ENCODE results near the gene TMEM168. TPM values are rescaled to one million over a fixed set of nuclear protein-coding genes. Genes with fewer than 3 reads are reported as not detected.

TMEM168 gene
- total RNA-seq, 1 donor from 2014 or later = 24.9 TPM

- Histone ChIP-seq H3K27ac (no peak overlapping the region), H3K27me3 (ENCODE audit: low read depth) (no peaks in the 10 kb centered on the region), H3K4me3 (no peak overlapping the region), H3K9me3 (no peaks in the 10 kb centered on the region), H3K4me1 (no peaks in the 10 kb centered on the region), H3K36me3 (no peaks in the 10 kb centered on the region)
- intact Hi-C loops (cut with DNase I) = no loop called here
- no peak for ATAC-seq
- no peak for TF ChIP-seq CTCF (IDR thresholded peaks at IDR 0.05)
- no peak for DNase-seq
These were observed 25.1 kb downstream of the TMEM168 start for GRCh38 chr7:112765105-112765504.

- intact Hi-C loops (cut with DNase I) = no loop called here
- DNase-seq (no peak), ATAC-seq (no peak)
- no peak for TF ChIP-seq CTCF (IDR thresholded peaks at IDR 0.05)
- Histone ChIP-seq H3K4me1 (no peaks in the 10 kb centered on the region), H3K9me3 (no peaks in the 10 kb centered on the region), H3K4me3 (no peak overlapping the region), H3K36me3 (no peaks in the 10 kb centered on the region), H3K27ac (no peak overlapping the region), H3K27me3 (ENCODE audit: low read depth) (no peaks in the 10 kb centered on the region)
These were observed 26.2 kb downstream of the TMEM168 start for GRCh38 chr7:112763996-112764395.

GRCh38 chr7:112763298-112763697, 26.9 kb downstream of the TMEM168 start:
- no peak overlapping the region for H3K4me3 ChIP-seq
- ATAC-seq = no peak
- no peaks in the 10 kb centered on the region for H3K27me3 ChIP-seq (ENCODE audit: low read depth)
- intact Hi-C loops (cut with DNase I) = no loop called here
- no peak for DNase-seq
- TF ChIP-seq CTCF (IDR thresholded peaks at IDR 0.05) = no peak
- H3K4me1 ChIP-seq = no peaks in the 10 kb centered on the region
- no peaks in the 10 kb centered on the region for H3K9me3 ChIP-seq
- H3K36me3 ChIP-seq = no peaks in the 10 kb centered on the region
- H3K27ac ChIP-seq = no peak overlapping the region

GRCh38 chr7:112759905-112760304, 30.3 kb downstream of the TMEM168 start:
- Histone ChIP-seq H3K4me1 (no peaks in the 10 kb centered on the region), H3K4me3 (no peak overlapping the region), H3K9me3 (no peaks in the 10 kb centered on the region), H3K27ac (no peak overlapping the region), H3K36me3 (no peaks in the 10 kb centered on the region), H3K27me3 (ENCODE audit: low read depth) (no peaks in the 10 kb centered on the region)
- no peak for TF ChIP-seq CTCF (IDR thresholded peaks at IDR 0.05)
- intact Hi-C loops (cut with DNase I) = no loop called here
- ATAC-seq (no peak), DNase-seq (no peak)

GRCh38 chr7:112757337-112757736, 32.9 kb downstream of the TMEM168 start:
- no peaks in the 10 kb centered on the region for H3K4me1 ChIP-seq
- no peak for TF ChIP-seq CTCF (IDR thresholded peaks at IDR 0.05)
- no peaks in the 10 kb centered on the region for H3K27me3 ChIP-seq (ENCODE audit: low read depth)
- no peak overlapping the region for H3K4me3 ChIP-seq
- H3K9me3 ChIP-seq = no peaks in the 10 kb centered on the region
- ATAC-seq (no peak), DNase-seq (no peak)
- intact Hi-C loops (cut with DNase I) = no loop called here
- H3K27ac ChIP-seq = no peak overlapping the region
- no peaks in the 10 kb centered on the region for H3K36me3 ChIP-seq

GRCh38 chr7:112753298-112753697, 36.9 kb downstream of the TMEM168 start:
- no peak for TF ChIP-seq CTCF (IDR thresholded peaks at IDR 0.05)
- DNase-seq (no peak), ATAC-seq (no peak)
- Histone ChIP-seq H3K27ac (no peak overlapping the region), H3K27me3 (ENCODE audit: low read depth) (no peaks in the 10 kb centered on the region), H3K36me3 (no peaks in the 10 kb centered on the region), H3K4me1 (no peaks in the 10 kb centered on the region), H3K9me3 (no peaks in the 10 kb centered on the region), H3K4me3 (no peak overlapping the region)
- intact Hi-C loops (cut with DNase I) = no loop called here
